HG03442 (cell line): ENCODE results near the gene NFATC2IP.
"Not testable (repeated sequence)": the region's sequence is repeated elsewhere in the genome, so short reads cannot be mapped to it uniquely, and the experiment has no call there.

Experiments used
- ATAC-seq: cut with Tn5 transposase; IDR thresholded peaks from one replicate; pipeline ENCODE4 v1.9.1; 2021; ENCODE audit warnings: mild to moderate bottlenecking, moderate library complexity; ENCODE audit not compliant: unreplicated experiment

NFATC2IP gene

DNA sequence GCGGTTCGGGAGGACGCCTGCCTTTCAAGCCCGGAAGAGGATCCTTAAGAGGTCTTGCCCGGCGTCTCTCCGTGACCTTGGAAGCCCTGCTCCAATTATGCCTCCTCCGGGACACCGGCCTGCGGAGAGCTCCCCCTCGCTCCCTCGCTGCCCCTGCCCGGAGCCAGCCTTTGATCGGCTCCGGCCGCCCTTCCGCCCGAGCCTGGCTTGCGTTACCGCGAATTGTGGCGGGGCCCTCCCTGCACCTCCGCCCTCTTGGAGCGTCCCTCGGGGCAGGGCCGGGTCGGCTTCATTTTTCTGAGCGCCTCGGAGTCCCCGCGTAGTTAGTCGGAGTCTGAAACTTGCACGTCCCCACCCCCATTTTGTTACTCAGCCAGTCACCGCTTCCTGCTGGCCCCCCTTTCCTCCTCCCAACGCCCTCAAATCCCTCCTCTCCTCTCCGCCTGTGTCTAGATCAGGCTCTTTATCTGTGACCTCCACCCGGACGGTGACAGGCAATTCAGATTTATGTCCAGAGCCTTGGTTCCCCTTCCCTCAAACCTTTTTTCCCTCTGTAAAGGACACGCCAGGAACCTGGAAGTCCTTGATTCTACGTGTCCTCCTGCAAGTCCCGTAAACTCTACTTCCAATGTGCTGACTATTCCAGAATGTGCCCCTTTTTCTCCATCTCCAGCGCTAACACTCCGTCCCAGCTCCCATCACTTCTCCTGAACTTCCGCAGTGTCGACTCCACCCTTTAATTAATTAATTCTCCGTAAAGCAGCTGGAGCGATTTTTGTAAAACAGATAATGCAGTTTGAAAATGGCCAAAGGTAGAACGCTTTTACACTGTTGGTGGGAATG is 25.1 kb upstream of the NFATC2IP start:
- peak; percentile 26 for ATAC-seq

- not testable (repeated sequence) for ATAC-seq
Observed at GRCh38 chr16:28926284-28926683, 24.5 kb upstream of the NFATC2IP start.

GRCh38 chr16:28927815-28928214 is 22.9 kb upstream of the NFATC2IP start:
- ATAC-seq: no peak

GRCh38 chr16:28930203-28930602 is 20.5 kb upstream of the NFATC2IP start:
- ATAC-seq: no peak

DNA sequence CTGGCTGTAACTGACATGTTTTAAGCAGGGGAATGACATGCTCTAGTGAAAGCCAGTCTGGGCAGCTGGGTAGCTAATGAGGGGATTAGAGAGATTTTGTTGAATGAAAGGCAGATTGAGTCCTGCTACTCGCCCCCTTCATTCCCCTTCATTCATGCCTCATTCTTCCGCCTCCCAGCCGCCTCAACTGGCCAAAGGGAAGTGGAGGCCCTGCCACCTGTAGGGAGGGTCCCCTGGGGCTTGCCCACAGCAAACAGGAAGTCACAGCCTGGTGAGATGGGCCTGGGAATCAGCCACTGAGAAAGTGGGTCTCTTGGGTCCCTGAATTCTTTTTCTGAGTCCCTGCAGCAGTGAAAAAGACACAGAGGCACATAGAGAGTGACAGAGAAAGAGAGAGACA is 20.1 kb upstream of the NFATC2IP start:
- no peak for ATAC-seq

DNA sequence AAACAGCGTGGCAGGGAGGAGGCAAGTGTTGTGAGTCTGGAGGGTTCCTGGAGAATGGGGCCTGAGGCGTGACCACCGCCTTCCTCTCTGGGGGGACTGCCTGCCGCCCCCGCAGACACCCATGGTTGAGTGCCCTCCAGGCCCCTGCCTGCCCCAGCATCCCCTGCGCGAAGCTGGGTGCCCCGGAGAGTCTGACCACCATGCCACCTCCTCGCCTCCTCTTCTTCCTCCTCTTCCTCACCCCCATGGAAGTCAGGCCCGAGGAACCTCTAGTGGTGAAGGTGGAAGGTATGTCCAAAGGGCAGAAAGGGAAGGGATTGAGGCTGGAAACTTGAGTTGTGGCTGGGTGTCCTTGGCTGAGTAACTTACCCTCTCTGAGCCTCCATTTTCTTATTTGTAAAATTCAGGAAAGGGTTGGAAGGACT is 18.9 kb upstream of the NFATC2IP start, which contains the start of gene CD19:
TSS of gene CD19 (plus strand) at position 171 of the 425 bp plus-strand sequence. CDS start at position 201, 30 bp downstream.
- ATAC-seq: peak; percentile 55

- ATAC-seq: no peak
Observed at GRCh38 chr16:28932339-28933141, 18.2 kb upstream of the NFATC2IP start.

DNA sequence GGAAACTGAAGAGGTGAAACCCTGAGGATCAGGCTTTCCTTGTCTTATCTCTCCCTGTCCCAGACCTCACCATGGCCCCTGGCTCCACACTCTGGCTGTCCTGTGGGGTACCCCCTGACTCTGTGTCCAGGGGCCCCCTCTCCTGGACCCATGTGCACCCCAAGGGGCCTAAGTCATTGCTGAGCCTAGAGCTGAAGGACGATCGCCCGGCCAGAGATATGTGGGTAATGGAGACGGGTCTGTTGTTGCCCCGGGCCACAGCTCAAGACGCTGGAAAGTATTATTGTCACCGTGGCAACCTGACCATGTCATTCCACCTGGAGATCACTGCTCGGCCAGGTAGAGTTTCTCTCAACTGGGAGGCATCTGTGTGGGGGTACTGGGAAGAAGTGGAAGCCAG is 17.6 kb upstream of the NFATC2IP start:
- no peak for ATAC-seq

DNA sequence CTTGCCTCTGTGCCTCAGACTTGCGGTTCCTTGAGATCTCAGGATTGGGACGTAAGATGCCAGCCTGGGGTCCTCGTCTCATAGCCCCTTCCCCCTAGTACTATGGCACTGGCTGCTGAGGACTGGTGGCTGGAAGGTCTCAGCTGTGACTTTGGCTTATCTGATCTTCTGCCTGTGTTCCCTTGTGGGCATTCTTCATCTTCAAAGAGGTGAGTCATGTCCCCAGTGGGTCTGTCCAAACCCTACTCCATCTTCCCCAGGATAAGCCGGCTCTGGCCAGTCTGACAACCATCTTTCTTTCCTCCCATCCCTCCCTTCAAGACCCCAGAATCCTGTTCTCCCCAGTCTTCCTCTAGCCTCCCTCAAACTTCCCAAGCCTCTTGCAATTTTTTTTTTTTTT is 15.4 kb upstream of the NFATC2IP start:
- ATAC-seq: no peak

- ATAC-seq: peak; percentile 66
Observed at GRCh38 chr16:28935924-28936783, 14.6 kb upstream of the NFATC2IP start.

DNA sequence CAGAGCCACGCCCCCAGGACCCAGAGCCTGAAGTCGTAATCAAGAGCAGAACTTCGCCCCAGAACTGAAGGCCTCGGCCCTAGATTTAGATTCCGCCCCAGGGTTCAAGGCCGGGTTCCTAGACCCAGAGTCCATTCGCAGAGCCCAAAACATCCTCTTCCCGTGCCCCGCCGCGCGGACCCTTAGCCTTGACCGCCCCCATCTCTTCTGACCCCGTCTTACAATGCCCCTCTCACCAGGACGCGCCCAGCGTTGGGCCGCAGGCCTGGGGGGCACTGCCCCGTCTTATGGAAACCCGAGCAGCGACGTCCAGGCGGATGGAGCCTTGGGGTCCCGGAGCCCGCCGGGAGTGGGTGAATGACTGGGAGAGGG is 14.0 kb upstream of the NFATC2IP start:
- ATAC-seq: no peak

DNA sequence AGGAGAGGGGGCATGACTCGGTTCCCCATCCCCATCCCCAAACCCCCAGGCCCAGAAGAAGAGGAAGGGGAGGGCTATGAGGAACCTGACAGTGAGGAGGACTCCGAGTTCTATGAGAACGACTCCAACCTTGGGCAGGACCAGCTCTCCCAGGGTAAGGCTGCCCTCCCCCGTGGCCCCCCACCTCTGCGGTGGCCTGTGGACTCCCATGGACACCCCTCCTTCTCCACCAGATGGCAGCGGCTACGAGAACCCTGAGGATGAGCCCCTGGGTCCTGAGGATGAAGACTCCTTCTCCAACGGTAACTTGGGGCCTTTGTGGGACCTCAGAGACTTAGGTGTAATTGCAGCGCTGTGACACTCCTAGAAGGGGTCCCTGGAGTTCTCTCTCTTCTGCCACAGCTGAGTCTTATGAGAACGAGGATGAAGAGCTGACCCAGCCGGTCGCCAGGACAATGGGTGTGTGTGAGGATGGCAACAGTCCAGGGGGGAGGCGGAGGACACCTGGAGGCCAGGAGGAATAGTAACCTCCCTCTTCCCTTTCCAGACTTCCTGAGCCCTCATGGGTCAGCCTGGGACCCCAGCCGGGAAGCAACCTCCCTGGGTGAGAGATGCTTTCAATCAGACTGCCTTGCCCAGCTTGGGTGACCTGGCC is 13.4 kb upstream of the NFATC2IP start:
- no peak for ATAC-seq

- no peak for ATAC-seq
Observed at GRCh38 chr16:28938721-28939120, 12.0 kb upstream of the NFATC2IP start.

DNA sequence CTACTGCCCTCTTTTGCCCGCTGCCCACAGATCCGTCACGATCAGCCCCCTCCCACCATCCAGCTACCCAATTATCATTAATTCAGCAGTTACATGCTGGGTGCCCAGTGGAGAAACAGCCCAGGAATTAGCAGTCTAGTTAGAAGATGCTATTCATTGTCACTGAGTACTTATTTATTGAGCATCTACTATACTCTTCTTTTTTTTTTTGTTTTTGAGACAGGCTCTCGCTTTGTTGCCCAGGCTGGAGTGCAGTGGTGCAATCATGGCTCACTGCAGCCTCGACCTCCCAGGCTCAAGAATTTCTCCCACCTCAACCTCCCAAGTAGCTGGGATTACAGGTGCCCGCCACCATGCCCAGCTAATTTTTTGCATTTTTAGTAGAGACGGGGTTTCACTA is 10.9 kb upstream of the NFATC2IP start:
- ATAC-seq: not testable (repeated sequence)

DNA sequence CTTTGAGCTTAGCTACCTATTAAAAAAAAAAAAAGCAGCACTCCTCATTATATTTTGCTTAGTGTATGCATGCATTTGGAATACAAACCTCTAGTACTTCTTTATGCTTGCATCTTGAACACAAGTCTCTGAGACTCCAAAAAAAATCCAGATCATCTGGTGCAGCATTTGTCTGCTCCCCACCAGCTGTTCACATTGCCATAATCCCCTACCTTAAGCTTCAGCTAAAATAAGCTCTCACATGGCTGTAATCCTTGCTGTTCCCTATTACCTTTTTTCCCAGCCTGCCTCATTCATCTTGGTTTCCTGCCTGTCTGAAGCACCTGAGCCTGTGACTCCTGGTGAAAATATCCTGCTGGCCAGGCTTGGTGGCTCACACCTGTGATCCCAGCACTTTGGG is 7.5 kb upstream of the NFATC2IP start:
- ATAC-seq: no peak

- no peak for ATAC-seq
Observed at GRCh38 chr16:28946681-28947080, 4.1 kb upstream of the NFATC2IP start.

DNA sequence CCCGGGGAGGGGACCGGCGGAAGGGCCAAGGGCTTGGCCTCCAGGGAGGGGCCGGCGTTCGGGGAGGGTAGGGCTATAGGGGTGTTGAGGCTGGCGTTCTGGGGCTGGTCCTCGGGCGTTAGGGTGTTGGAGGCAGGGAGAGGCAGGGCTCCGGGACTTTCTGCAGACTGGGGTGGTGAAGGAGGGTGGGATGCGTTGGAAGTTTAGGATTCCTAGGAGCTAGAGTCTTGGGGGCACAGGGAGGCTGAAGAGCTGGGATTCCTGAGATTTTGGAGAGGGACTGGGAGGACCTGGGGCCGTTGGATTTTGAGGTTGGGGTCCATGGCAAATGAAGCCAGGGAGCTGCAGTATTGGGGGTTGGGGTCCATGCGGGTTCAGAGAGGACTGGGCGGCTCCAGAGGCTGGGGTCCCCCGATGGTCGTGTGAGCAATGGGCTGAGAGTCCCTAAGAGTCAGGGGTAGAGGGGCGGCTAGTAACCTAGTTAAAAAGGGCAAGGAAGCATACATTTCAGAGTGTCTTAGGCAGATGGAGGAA is 740 bp downstream of the NFATC2IP start:
- peak; percentile 27 for ATAC-seq

- no peak for ATAC-seq
Observed at GRCh38 chr16:28958216-28958615, 7.5 kb downstream of the NFATC2IP start.

GRCh38 chr16:28958836-28959235 is 8.1 kb downstream of the NFATC2IP start:
- ATAC-seq: no peak

DNA sequence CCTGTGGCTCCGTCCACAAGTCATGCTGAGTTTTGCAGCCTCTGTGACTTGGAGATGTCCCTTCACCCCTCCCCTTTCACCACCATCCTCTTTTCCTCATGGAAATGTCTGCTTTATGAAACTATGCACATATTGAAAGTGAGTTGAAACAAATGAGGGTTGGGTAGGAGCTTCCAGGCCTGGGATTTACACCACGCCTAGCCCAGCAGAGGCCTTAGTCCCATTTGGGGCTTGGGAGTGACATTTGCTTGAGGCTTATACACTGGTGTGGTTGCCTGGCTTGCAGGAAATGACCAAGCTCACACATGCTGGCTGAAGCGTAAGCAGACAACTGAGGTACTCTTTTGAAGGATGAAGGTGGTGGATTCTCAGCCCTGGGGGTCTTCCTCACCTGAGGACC is 13.3 kb downstream of the NFATC2IP start:
- ATAC-seq: no peak
